Fibroblast of lung (primary cell): ENCODE measurements around the gene GNAO1. TPM values are rescaled to one million over a fixed set of nuclear protein-coding genes. Genes with fewer than 3 reads are reported as not detected.

Source experiments
- DNase-seq, 2 donors: peaks; one replicate each; pipeline versions ENCODE4 v3.0.0 to v3.0.0-alpha.2; 2010; ENCODE audit warnings: low read depth in 2 of 2
- H2AFZ ChIP-seq: 2 replicates; pipeline ENCODE4 v1.5.1; 2012; ENCODE audit warnings: low read length, control low read depth, inconsistent platforms
- H3K27ac ChIP-seq: 2 replicates; pipeline ENCODE4 v1.5.1; 2011; ENCODE audit warnings: low read length, control low read depth; ENCODE audit not compliant: insufficient read depth
- H3K27me3 ChIP-seq: 2 replicates; pipeline ENCODE4 v1.5.1; 2011; ENCODE audit warnings: mild to moderate bottlenecking, low read length; ENCODE audit not compliant: control insufficient read depth, insufficient read depth
- H3K36me3 ChIP-seq: 2 replicates; pipeline ENCODE4 v1.5.1; 2011; ENCODE audit warnings: low read length; ENCODE audit not compliant: control insufficient read depth, insufficient read depth
- H3K4me1 ChIP-seq: 2 replicates; pipeline ENCODE4 v1.5.1; 2011; ENCODE audit warnings: low read length; ENCODE audit not compliant: control insufficient read depth, insufficient read depth; ENCODE audit errors: extremely low read depth
- H3K4me2 ChIP-seq: 2 replicates; pipeline ENCODE4 v1.5.1; 2011; ENCODE audit warnings: low read length, control low read depth; ENCODE audit not compliant: insufficient read depth; ENCODE audit errors: extremely low read depth
- H3K4me3 ChIP-seq, 4 experiments: fragments of 200-600 bp in 1 of 4; sonication (generic) in 1 of 4; replicated peaks in 1 of 4; 2 replicates each; pipeline ENCODE4 v1.5.1; 2011 to 2016; ENCODE audit warnings: low read length in 4 of 4, low read depth in 3 of 4, mild to moderate bottlenecking in 3 of 4, control low read depth in 2 of 4, inconsistent platforms in 1 of 4, mixed read lengths in 1 of 4; ENCODE audit not compliant: insufficient read depth in 1 of 4; ENCODE audit errors: control extremely low read depth in 1 of 4
- H3K79me2 ChIP-seq: 2 replicates; pipeline ENCODE4 v1.5.1; 2012; ENCODE audit warnings: mild to moderate bottlenecking, low read length, inconsistent platforms; ENCODE audit not compliant: control insufficient read depth, insufficient read depth
- H3K9ac ChIP-seq: 2 replicates; pipeline ENCODE4 v1.5.1; 2011; ENCODE audit warnings: mild to moderate bottlenecking, low read length, control low read depth; ENCODE audit not compliant: insufficient read depth
- H3K9me3 ChIP-seq: 2 replicates; pipeline ENCODE4 v1.5.1; 2012; ENCODE audit warnings: low read depth, low read length; ENCODE audit not compliant: control insufficient read depth, insufficient read depth
- H4K20me1 ChIP-seq: 2 replicates; pipeline ENCODE4 v1.5.1; 2011; ENCODE audit warnings: low read length; ENCODE audit not compliant: control insufficient read depth, insufficient read depth; ENCODE audit errors: extremely low read depth
- EZH2 ChIP-seq: IDR thresholded peaks from 2 replicates; pipeline ENCODE4 v1.5.1; 2012; ENCODE audit warnings: low read length, control low read depth, mild to moderate bottlenecking; ENCODE audit errors: missing control alignments
- polyA plus RNA-seq, 2 donors: library from polyadenylated mRNA; depleted of rRNA in 1 of 2; stranded (reverse) in 1 of 2; unstranded in 1 of 2; fragments of >200 nt; gene quantifications; 2 replicates each; pipeline ENCODE4 v1.2.1, GENCODE V29; 2011 to 2012; ENCODE audit warnings: missing spikeins in 1 of 2
- total RNA-seq: library from RNA; depleted of rRNA; stranded (reverse); fragments of >200 nt; gene quantifications from 2 replicates; pipeline ENCODE4 v1.2.1, GENCODE V29; 2014
- TF ChIP-seq, protein P1 (sequence below), 2 donors: IDR thresholded peaks in 1 of 2; conservative IDR thresholded peaks in 1 of 2; 1 replicate in 1 of 2; 2 replicates in 1 of 2; pipeline ENCODE4 v1.5.1; 2011 to 2012; ENCODE audit warnings: low read length in 2 of 2, control low read depth in 1 of 2, inconsistent platforms in 1 of 2, low read depth in 1 of 2, mild to moderate bottlenecking in 1 of 2

The GNAO1 gene
- total and polyA plus RNA-seq, 2 donors (not counting 1 experiment from before 2014, with no cell fraction given) = 0.14 to 0.17 TPM

DNA sequence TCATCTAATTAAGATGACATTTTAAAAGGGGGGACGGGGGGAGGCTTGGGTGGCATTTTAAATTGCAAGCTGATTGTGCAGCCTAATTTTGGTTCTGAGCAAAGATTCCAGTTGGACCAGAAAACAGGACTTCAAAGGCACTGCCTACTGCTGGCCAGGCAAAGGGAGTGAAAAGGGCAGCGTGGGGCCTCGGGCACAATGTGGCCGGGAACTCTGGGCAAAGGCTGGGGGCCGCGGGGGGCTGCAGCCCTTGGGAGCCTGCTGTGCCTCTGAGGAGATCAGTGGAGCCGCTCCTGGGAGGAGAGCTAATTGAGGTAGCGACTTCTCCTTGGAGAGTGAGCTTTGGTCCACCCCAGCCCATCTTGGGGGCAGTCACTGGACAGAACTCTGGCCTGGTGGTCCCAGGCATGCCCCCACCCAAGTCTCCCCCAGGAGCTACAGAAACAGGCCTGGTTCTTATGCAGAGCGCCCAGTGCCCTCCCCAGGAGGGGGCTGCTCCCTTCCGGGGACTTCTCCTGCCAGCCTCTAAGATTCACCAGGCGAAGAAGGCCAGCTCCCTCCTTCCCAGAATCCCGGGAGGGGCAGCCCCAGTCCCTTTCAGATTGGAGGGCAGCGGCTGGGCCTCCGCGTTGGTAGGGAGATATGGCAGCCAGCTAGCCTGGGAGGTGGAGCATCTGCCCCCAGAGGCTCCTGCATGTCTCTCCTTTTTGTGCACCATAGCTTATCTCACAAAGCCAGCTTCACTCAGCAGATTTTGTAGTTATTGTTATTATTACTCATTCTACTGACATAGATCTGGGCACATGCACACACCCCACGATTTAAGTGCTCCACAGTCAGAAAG lies 115.6 kb downstream of the GNAO1 start:
- Histone ChIP-seq H3K36me3 (no peaks in the 10 kb centered on the region), H4K20me1 (no peaks in the 10 kb centered on the region), H3K9me3 (no peaks in the 10 kb centered on the region), H3K4me3 (no peak overlapping the region), H2AFZ (no peak overlapping the region), H3K27ac (no peak overlapping the region), H3K27me3 (no peaks in the 10 kb centered on the region), H3K4me1 (no peaks in the 10 kb centered on the region), H3K4me2 (no peak overlapping the region), H3K79me2 (no peaks in the 10 kb centered on the region), H3K9ac (no peak overlapping the region)
- DNase-seq = no peak
- no peak for TF ChIP-seq EZH2
- TF ChIP-seq, protein P1, sequence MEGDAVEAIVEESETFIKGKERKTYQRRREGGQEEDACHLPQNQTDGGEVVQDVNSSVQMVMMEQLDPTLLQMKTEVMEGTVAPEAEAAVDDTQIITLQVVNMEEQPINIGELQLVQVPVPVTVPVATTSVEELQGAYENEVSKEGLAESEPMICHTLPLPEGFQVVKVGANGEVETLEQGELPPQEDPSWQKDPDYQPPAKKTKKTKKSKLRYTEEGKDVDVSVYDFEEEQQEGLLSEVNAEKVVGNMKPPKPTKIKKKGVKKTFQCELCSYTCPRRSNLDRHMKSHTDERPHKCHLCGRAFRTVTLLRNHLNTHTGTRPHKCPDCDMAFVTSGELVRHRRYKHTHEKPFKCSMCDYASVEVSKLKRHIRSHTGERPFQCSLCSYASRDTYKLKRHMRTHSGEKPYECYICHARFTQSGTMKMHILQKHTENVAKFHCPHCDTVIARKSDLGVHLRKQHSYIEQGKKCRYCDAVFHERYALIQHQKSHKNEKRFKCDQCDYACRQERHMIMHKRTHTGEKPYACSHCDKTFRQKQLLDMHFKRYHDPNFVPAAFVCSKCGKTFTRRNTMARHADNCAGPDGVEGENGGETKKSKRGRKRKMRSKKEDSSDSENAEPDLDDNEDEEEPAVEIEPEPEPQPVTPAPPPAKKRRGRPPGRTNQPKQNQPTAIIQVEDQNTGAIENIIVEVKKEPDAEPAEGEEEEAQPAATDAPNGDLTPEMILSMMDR (conservative IDR thresholded peaks at IDR 0.05 in 1 of 2, IDR thresholded peaks at IDR 0.05 in 1 of 2; ENCODE audit: low read depth in 1 of 2, low read length in 2 of 2) = no peak

DNA sequence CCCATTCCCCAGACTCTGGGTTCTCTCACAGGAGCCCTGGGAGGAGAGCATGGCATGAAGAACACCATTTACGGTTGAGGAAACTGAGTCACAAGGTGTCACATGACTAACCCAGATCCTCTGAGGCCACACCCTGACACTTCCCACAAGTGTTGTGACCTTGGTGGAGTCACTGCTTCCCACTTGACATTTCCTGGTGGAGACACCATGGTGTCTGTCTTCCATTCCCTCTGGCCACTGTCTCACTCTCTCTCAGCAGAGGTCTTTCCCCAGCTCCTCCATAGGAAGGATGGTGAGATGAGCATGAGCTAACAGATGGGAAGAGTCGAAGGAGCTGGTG lies 116.2 kb downstream of the GNAO1 start:
- TF ChIP-seq, protein P1 (conservative IDR thresholded peaks at IDR 0.05 in 1 of 2, IDR thresholded peaks at IDR 0.05 in 1 of 2; ENCODE audit: low read depth in 1 of 2, low read length in 2 of 2) = no peak
- TF ChIP-seq EZH2 = no peak
- Histone ChIP-seq H3K27ac (no peak overlapping the region), H3K9ac (no peak overlapping the region)

DNA sequence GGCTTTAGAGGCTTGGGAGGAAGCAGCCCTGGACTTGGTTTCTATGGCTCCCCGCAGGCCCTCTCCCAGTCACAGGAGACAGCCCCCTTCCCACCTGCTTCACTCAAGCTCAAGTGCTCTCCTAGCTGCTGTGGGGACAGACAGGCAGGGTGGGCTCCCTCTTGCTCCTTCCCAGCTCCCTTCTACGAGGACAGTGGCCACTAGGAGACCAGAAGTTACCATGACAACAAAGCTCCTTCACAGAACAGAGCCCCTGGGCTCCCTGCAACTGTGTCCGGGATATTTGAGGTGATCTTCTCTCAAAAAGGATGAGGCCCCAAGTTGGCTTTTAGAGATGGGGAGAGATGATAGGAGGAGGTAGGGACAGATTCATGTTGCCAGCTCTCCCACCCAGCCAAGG lies 117.7 kb downstream of the GNAO1 start:
- H3K4me1 ChIP-seq = no peaks in the 10 kb centered on the region
- no peaks in the 10 kb centered on the region for H4K20me1 ChIP-seq
- H3K79me2 ChIP-seq = no peaks in the 10 kb centered on the region
- no peaks in the 10 kb centered on the region for H3K27me3 ChIP-seq
- no peak for TF ChIP-seq EZH2
- TF ChIP-seq, protein P1 (conservative IDR thresholded peaks at IDR 0.05 in 1 of 2, IDR thresholded peaks at IDR 0.05 in 1 of 2; ENCODE audit: low read depth in 1 of 2, low read length in 2 of 2) = no peak
- H3K27ac ChIP-seq = no peak overlapping the region
- H3K9ac ChIP-seq = no peak overlapping the region
- H3K4me3 ChIP-seq = no peak overlapping the region
- no peaks in the 10 kb centered on the region for H3K9me3 ChIP-seq
- no peaks in the 10 kb centered on the region for H3K36me3 ChIP-seq
- H2AFZ ChIP-seq = no peak overlapping the region
- no peak overlapping the region for H3K4me2 ChIP-seq
- DNase-seq = no peak

More for the DNA sequence above, 116.2 kb downstream of the GNAO1 start:
- DNase-seq = no peak
- H3K27me3 ChIP-seq = no peaks in the 10 kb centered on the region
- no peak overlapping the region for H3K4me2 ChIP-seq
- no peak overlapping the region for H2AFZ ChIP-seq
- H3K79me2 ChIP-seq = no peaks in the 10 kb centered on the region
- H3K4me1 ChIP-seq = no peaks in the 10 kb centered on the region
- no peak overlapping the region for H3K4me3 ChIP-seq
- no peaks in the 10 kb centered on the region for H3K9me3 ChIP-seq
- H3K36me3 ChIP-seq = no peaks in the 10 kb centered on the region
- H4K20me1 ChIP-seq = no peaks in the 10 kb centered on the region
